A673 (cell line): ENCODE measurements around the gene TAP1. TPM values are rescaled to one million over a fixed set of nuclear protein-coding genes. Genes with fewer than 3 reads are reported as not detected.

Source experiments
- BruUV-seq: library from RNA; stranded (reverse); fragments of 400-500 nt; replicated peaks from 2 replicates; lab custom pipeline; 2021; lab: Mats Ljungman, UMichigan
- CTCF ChIA-PET: fragments of 300-600 bp; sonication (Branson Sonifier 250); formaldehyde crosslinking; loops from one replicate; lab custom pipeline; 2022; ENCODE audit warnings: antibody characterized with exemption; lab: Charles Lee
- POLR2A ChIA-PET: fragments of 300-600 bp; sonication (Branson Sonifier 250); formaldehyde crosslinking; loops from one replicate; lab custom pipeline; 2022; ENCODE audit warnings: antibody characterized with exemption; ENCODE audit not compliant: low non-redundant PET; lab: Charles Lee
- DNase-seq: peaks from one replicate; pipeline ENCODE4 v3.0.0-alpha.2; 2015; ENCODE audit warnings: low spot score
- H3K27ac ChIP-seq: fragments of 200-600 bp; sonication (generic); 2 replicates; pipeline ENCODE4 v1.5.1; 2016; ENCODE audit warnings: mixed run types, low read depth, mild to moderate bottlenecking, mixed read lengths, antibody characterized with exemption, low read length; ENCODE audit not compliant: poor library complexity, severe bottlenecking
- H3K27me3 ChIP-seq: fragments of 200-600 bp; sonication (generic); replicated peaks from 2 replicates; pipeline ENCODE4 v1.6.1; 2017; ENCODE audit warnings: mixed run types, low read depth, mild to moderate bottlenecking, mixed read lengths, antibody characterized with exemption, low read length; ENCODE audit not compliant: insufficient read depth, poor library complexity
- H3K36me3 ChIP-seq: fragments of 200-600 bp; sonication (generic); 2 replicates; pipeline ENCODE4 v1.6.1; 2016; ENCODE audit warnings: mixed run types, mild to moderate bottlenecking, mixed read lengths, antibody characterized with exemption, low read length; ENCODE audit not compliant: insufficient read depth, poor library complexity, severe bottlenecking
- H3K4me1 ChIP-seq: fragments of 200-600 bp; sonication (generic); 2 replicates; pipeline ENCODE4 v1.6.1; 2017; ENCODE audit warnings: mixed run types, mild to moderate bottlenecking, mixed read lengths, antibody characterized with exemption, low read length; ENCODE audit not compliant: insufficient read depth, poor library complexity, severe bottlenecking
- H3K4me3 ChIP-seq: fragments of 200-600 bp; sonication (generic); 2 replicates; pipeline ENCODE4 v1.5.1; 2016; ENCODE audit warnings: low read depth, mixed run types, mild to moderate bottlenecking, mixed read lengths, low read length; ENCODE audit not compliant: poor library complexity, severe bottlenecking
- H3K9me3 ChIP-seq: fragments of 200-600 bp; sonication (generic); 2 replicates; pipeline ENCODE4 v1.6.1; 2016; ENCODE audit warnings: mixed run types, low read depth, mild to moderate bottlenecking, mixed read lengths, antibody characterized with exemption, low read length; ENCODE audit not compliant: poor library complexity, severe bottlenecking
- CTCF ChIP-seq: fragments of 300-800, 200-600 bp; sonication (generic); conservative IDR thresholded peaks from 2 replicates; pipeline ENCODE4 v1.5.1; 2017; ENCODE audit warnings: low read depth, mild to moderate bottlenecking, antibody characterized with exemption, low read length, moderate library complexity, mixed read lengths
- EZH2 ChIP-seq: fragments of 200-600 bp; sonication (generic); IDR thresholded peaks from 2 replicates; pipeline ENCODE4 v1.6.1; 2017; ENCODE audit warnings: borderline replicate concordance, low read depth, mild to moderate bottlenecking, mixed read lengths, antibody characterized with exemption, low read length; ENCODE audit not compliant: poor library complexity, severe bottlenecking
- intact Hi-C: fragments of 100-400 bp; cut with micrococcal nuclease; formaldehyde crosslinking; loops from one replicate; pipeline ENCODE4 v1.10.0; 2022; ENCODE audit not compliant: unreplicated experiment
- total RNA-seq: library from RNA; stranded (reverse); gene quantifications from 2 replicates; pipeline ENCODE4 v1.2.3, GENCODE V29; 2021

Gene TAP1
- total RNA-seq, 1 experiment from 2014 or later, result 12.3 TPM

GRCh38 chr6:32833664-32834063 lies 19.8 kb downstream of the TAP1 start:
- no TSS peak for BruUV-seq
- Histone ChIP-seq H3K4me3 (no peak overlapping the region), H3K9me3 (no peaks in the 10 kb centered on the region), H3K27me3 (no peaks in the 10 kb centered on the region), H3K27ac (no peak overlapping the region), H3K4me1 (peaks cover 9% of the 10 kb centered on the region), H3K36me3 (no peaks in the 10 kb centered on the region)
- DNase-seq, result no peak
- TF ChIP-seq EZH2 (no peak), CTCF (no peak)
- CTCF ChIA-PET, result interaction anchor here (0.5 kb wide), 1 partner anchor 121 kb away, joined by 3 read pairs; no protein-coding TSS in a partner anchor
- POLR2A ChIA-PET, result no interaction called here
- intact Hi-C loops, result no loop called here

GRCh38 chr6:32832535-32832934 lies 21.0 kb downstream of the TAP1 start:
- no peaks in the 10 kb centered on the region for H3K27me3 ChIP-seq
- DNase-seq, result no peak
- no TSS peak for BruUV-seq
- H3K4me1 ChIP-seq, result peaks cover 6% of the 10 kb centered on the region
- H3K36me3 ChIP-seq, result no peaks in the 10 kb centered on the region
- H3K27ac ChIP-seq, result no peak overlapping the region
- ChIA-PET POLR2A (no interaction called here), CTCF (no interaction called here)
- no peak for TF ChIP-seq CTCF
- no peaks in the 10 kb centered on the region for H3K9me3 ChIP-seq
- intact Hi-C loops, result no loop called here
- no peak overlapping the region for H3K4me3 ChIP-seq

- BruUV-seq, result no TSS peak
- no peaks in the 10 kb centered on the region for H3K27me3 ChIP-seq
- H3K27ac ChIP-seq, result no peak overlapping the region
- no peak for TF ChIP-seq CTCF
- TF ChIP-seq EZH2, result no peak
- H3K4me3 ChIP-seq, result no peak overlapping the region
- intact Hi-C loops, result no loop called here
- POLR2A ChIA-PET, result no interaction called here
- no peaks in the 10 kb centered on the region for H3K4me1 ChIP-seq
- CTCF ChIA-PET, result no interaction called here
- no peaks in the 10 kb centered on the region for H3K9me3 ChIP-seq
- H3K36me3 ChIP-seq, result no peaks in the 10 kb centered on the region
- DNase-seq, result no peak
Measured at GRCh38 chr6:32830936-32831335, 22.6 kb downstream of the TAP1 start.
